Caki2 (cell line): ENCODE results near the gene CAMKV. TPM values are rescaled to one million over a fixed set of nuclear protein-coding genes. Genes with fewer than 3 reads are reported as not detected.

Experiments
- DNase-seq: peaks from one replicate; pipeline ENCODE4 v3.0.0-alpha.2; 2015; ENCODE audit warnings: low read depth
- in situ Hi-C: cut with HindIII; loops from 2 replicates; pipeline ENCODE4 v1.10.0; 2016; ENCODE audit warnings: low sequenced_read_pairs, low pct_unique_long_range_greater_than_20kb, mixed read lengths
- total RNA-seq: library from RNA; depleted of rRNA; stranded (reverse); fragments of >200 nt; shearing (Covaris generic); gene quantifications from 2 replicates; pipeline ENCODE4 v1.2.3, GENCODE V29; 2014; ENCODE audit warnings: low replicate concordance

CAMKV gene
- total RNA-seq, 1 experiment from 2014 or later, result not detected

- peak; percentile 28 for DNase-seq
- in situ Hi-C loops, result no loop called here
Measured at GRCh38 chr3:49900491-49901153, 30.9 kb upstream of the CAMKV start.

GRCh38 chr3:49899815-49900214, 30.1 kb upstream of the CAMKV start:
- no peak for DNase-seq

DNA sequence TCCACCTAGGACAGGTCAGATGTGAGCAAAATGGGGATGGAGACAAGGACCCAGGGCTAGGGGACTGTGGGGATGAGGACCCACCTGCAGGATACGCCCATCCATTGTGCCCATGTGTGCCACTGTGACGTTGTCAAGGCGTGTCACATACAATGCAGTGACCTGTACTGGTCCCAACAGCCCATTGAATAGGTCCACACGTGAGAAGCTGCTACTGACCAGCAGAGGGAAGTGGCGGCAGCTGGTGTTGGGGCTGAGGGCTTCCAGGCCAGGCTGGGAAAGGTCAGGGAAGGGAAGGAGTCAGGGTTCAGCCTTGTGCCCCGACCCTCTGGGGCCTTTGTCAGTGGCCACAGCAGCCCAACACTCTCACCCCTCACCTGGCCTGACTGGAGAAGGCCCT, 29.3 kb upstream of the CAMKV start:
- no peak for DNase-seq
- in situ Hi-C loops, result no loop called here

More at GRCh38 chr3:49899815-49900214, 30.1 kb upstream of the CAMKV start:
- in situ Hi-C loops, result no loop called here

DNA sequence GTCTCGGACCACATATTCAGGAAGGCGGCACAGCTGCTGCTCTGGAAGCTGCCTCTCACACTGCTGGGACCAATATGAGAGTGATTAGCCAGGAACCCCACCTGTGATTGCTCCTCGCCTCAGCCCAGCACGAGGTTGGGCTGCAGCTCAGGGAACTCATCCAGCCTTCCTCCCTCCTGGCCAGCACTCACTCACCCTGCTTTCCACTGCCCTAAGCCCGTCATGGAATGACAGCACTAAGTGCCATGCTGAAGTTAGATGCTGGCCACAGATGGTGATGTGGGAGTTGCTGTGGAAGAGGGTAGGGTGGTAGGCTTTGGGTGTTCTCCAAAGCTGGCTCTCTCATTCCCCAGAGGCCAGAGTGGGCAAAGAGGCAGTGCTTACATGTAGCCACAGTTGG, 26.6 kb upstream of the CAMKV start:
- DNase-seq, result no peak
- in situ Hi-C loops, result no loop called here

DNA sequence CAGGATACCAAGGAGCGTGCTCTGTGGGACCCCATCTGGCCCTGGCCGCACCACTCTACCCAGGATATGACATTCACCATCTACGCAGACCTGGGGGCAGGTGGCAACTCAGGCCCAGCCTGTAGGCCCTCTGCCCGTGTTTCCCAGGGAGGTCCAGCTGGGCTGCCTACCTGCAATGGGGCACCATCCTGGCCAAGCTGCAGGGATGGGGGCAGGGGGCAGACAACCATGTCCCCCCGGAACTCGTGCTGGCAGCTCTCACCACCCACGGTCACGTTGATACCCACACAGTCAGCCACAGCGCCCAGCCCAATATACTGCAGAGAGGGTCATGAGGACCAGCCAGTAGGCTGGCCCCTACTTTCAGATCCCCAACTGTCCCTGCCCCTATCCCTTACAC, 26.1 kb upstream of the CAMKV start:
- in situ Hi-C loops, result no loop called here
- no peak for DNase-seq

DNA sequence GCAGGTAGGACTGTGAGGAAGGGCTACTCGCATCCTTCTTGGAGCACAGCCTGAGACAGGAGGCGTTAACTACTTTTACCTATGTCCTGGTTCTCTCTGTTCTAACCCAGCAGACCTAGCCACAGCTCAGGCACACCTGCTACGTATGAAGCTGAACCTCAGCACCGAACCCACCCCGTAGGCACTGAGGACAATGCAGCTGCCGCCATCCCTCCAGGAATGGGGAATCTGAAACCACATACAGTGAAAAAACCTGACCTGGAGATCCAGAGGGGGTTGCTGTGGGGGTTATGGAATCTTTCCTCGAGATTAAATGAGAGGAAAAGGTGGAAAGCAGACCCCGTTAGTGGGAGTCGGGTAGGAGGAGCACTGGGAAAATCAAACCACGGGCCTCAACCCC, 19.6 kb upstream of the CAMKV start:
- DNase-seq, result no peak
- in situ Hi-C loops, result no loop called here

DNA sequence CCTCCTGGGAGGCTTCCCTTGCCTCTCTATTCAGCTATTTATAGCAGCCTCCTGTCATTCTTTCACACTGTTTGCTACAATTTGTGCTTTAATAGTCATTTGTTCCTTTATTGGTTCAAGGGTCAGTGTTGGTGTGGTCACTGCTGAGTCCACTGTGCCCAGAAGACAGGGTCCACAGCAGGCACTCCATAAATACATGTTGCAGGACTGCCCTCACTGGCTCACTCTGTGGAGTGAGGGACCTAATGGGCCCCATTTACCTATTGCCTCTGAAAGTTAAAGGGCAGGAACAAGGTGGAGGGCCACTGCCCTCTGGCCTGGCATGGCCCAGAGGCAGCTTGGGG, 17.2 kb upstream of the CAMKV start:
- in situ Hi-C loops, result no loop called here

GRCh38 chr3:49883998-49884397, 14.3 kb upstream of the CAMKV start:
- in situ Hi-C loops, result no loop called here
- DNase-seq, result no peak

More for the DNA sequence above, 17.2 kb upstream of the CAMKV start:
- no peak for DNase-seq

GRCh38 chr3:49882166-49882565, 12.5 kb upstream of the CAMKV start:
- DNase-seq, result no peak

GRCh38 chr3:49880581-49881315, 11.0 kb upstream of the CAMKV start:
- DNase-seq, result no peak
- in situ Hi-C loops, result no loop called here

More at GRCh38 chr3:49882166-49882565, 12.5 kb upstream of the CAMKV start:
- in situ Hi-C loops, result no loop called here

GRCh38 chr3:49879721-49880120, 10.0 kb upstream of the CAMKV start:
- DNase-seq, result no peak
- in situ Hi-C loops, result no loop called here

DNA sequence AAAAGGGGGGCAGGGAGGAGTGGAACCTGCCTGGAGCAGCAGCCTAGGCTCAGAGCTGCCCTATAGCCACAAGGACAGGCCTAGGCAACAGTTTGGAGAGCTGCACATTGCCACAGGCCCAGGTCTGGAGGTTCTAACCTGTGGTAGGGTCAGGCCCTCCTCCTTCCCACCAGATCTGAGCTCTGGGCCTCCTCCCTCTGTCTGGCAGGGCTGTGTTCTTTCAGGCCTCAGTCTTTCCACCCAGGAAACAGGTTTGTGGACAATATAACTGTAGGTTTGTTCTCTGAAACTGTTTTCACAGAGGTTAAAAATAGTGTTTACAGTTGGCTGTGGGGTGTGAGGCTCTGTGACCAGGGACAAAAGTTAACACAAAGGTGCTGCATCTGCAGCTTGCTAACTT, 9.0 kb upstream of the CAMKV start:
- no peak for DNase-seq
- in situ Hi-C loops, result no loop called here

- in situ Hi-C loops, result no loop called here
- DNase-seq, result no peak
Measured at GRCh38 chr3:49877716-49878115, 8.0 kb upstream of the CAMKV start.

- no peak for DNase-seq
Measured at GRCh38 chr3:49876567-49876966, 6.9 kb upstream of the CAMKV start.

DNA sequence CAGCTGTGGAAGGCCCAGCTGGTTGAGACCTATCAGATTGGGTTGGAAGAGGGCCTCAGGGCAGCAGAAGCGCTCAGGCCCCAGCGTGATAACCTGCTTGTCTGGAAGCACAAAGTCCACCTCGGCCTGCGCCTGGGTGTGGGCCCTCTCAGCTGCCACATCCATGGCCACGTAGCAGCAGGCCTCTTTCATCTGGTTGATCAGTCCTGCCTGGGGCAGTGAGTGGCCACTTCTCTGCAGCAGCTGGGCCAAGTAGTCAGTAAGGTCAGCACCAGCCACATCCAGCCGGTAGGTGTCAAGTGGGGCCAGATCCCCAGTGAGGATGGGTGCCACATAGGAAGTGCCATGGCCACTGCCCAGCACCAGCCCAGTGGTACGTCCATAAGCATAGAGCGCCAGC, 3.9 kb upstream of the CAMKV start:
- DNase-seq, result no peak
- in situ Hi-C loops, result no loop called here

More at GRCh38 chr3:49876567-49876966, 6.9 kb upstream of the CAMKV start:
- in situ Hi-C loops, result no loop called here

DNA sequence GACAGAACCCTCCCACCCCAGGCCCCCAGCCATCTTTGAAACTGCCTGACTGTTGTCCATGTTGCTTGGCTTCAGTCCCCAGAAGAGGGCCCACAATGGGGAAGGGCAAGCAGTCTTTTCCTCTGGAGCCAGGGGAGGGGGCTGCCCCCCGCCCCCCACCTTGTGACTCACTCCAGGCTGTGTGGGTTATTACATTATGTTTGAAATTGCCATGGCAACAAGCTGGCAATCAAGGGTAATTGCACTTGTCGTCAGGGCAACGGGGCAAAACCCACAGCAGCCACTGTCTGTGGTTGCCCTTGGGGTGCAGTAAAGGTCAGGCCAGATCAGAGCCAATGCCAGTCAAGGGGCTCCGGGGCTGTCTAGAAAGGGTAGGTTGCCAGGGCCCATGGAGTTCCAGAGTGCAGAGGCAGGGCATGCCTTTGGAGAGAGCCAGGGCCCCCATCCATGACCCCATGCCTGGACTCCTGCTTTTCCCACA, 3.1 kb upstream of the CAMKV start:
- in situ Hi-C loops, result no loop called here
- no peak for DNase-seq

DNA sequence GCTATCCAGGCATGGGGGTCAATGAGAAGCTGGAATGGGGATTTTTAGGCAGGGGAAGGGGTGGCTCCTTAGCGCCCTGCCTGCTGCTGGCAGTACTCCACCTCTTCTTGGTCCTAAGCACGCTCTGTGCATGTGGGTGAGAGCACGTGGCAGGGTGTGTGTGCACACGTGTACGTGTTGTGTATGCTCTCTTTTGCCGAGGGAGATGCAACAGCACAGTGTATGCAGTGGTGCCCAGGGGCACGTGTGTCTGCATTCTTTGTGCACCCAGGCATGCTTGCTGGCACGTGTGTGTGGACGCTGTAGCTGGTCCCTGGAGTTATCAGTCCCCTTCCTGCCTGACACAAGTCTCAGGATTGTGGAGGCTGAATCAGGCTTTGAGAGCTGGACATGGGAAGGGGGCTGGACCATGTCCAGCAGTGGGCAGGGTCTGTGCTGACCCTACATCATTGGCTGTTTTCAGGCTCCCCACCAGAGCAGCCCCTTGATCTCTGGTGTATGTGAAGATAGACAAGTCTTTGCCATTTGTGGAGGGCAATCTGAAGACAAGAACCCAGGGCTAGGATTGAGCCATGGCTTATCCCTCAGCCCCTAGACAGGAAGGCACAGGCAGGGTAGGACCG, 1.9 kb upstream of the CAMKV start:
- DNase-seq, result no peak
- in situ Hi-C loops, result no loop called here

DNA sequence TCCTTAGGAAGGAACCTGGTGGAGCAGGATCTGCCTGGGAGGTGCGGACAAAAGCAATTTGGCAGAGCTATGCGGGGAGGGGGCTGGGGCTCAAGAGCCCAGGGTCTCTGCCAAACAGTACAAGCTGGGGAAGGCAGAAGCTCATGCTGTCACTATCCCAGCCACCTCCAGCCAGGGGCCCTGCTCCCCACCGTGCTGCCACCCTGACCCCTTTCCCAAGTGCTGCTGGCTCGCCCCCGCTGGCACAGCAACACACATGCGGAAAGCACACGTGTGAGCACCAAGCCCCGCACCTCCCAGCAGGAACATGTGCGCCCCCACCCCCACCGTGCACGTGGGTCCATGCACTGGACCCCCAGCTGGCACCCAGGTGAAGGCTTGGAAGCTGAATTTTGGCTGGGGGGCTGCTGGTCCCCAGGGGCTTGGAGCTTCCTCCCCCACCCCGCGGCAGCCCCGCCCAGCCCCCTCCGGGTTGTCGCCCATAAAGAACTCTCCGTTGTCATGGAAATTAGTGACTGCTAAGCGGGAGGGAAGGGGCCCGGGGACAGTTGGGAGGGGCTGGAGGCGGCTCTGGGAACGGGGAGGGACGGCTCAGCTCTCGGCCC, 742 bp downstream of the CAMKV start:
- in situ Hi-C loops, result no loop called here
- DNase-seq, result no peak

- in situ Hi-C loops, result no loop called here
- DNase-seq, result peak; percentile 15
Measured at GRCh38 chr3:49867871-49868321, 1.8 kb downstream of the CAMKV start.
